ENCODE results near the gene TMEM237.
"Not testable (repeated sequence)": the region's sequence is repeated elsewhere in the genome, so short reads cannot be mapped to it uniquely, and the experiment has no call there.

Gene TMEM237, protein sequence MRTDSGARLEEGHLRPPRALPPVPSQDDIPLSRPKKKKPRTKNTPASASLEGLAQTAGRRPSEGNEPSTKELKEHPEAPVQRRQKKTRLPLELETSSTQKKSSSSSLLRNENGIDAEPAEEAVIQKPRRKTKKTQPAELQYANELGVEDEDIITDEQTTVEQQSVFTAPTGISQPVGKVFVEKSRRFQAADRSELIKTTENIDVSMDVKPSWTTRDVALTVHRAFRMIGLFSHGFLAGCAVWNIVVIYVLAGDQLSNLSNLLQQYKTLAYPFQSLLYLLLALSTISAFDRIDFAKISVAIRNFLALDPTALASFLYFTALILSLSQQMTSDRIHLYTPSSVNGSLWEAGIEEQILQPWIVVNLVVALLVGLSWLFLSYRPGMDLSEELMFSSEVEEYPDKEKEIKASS

DNA sequence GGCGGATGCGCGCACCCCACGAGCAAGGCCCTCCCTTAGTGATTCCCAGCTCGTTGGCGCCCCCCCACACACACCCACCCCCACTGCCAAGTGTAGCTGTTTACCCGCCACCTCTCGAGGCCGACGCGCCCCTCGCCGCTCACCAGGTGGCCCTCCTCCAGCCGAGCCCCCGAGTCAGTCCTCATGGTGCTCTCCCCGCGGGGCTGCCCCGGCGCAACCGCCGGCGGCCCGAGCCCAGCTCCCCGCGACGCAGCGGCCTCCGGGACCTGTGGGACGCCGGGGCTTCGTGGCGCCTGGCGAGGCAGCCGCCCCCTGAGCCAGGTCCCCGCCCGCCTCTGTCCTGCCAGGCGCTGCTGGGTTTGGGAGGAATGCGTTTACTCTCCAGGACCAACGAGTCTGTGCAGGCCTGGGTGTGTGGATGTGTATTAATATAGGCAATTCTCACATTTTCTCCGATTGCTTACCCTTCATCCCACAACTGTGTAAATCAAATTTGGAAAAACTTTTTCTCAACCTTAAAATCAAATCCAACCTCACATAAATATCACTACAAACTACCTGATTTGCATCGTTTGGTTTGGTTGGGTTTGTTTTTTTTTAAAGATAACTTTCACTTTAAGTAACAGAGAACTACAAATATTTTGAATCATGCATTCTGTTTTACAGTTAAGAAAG is at the start of gene TMEM237:
TMEM237 (minus strand) TSS at position 288 of the 675 bp plus-strand sequence; CDS start at position 185, 103 bp downstream.
- peak; percentile 53 for DNase-seq

DNA sequence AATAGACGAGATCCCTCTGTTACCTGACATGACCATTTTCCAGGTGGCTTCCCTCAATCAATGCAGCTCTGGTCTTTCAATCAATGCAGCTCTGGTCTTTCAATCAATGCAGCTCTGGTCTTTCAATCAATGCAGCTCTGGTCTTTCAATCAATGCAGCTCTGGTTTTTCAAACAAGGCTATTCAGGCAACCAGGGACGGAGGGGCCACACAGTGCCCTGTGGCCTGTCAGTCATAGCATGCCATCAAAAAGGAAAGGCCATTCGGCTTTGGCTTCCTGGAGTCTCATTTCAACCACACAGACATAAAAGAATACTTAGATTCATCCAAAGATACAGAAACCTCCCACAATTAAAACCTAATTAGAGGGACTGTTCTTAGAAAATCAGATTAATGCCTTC is 41.9 kb upstream of the TMEM237 start:
- no peak for DNase-seq

DNA sequence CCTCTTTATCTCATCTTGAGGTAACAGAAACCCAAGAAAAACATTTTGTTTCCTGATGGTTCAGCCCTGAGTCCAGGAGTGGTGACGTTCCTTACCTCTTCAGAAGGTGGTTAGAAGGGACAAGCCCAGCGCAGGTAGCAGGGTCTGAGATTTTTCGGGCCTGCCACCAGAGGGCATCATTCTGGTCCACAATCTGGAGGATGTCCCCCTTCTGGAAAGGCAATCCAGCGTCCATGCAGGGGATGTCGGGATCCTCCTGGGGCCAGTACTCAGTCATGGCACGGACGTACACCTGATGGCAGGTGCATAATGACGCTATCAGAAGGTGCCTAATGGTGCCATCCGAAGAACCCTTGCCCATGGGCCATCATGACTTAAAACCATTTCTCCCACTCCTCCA is 37.4 kb upstream of the TMEM237 start:
- DNase-seq: no peak

DNA sequence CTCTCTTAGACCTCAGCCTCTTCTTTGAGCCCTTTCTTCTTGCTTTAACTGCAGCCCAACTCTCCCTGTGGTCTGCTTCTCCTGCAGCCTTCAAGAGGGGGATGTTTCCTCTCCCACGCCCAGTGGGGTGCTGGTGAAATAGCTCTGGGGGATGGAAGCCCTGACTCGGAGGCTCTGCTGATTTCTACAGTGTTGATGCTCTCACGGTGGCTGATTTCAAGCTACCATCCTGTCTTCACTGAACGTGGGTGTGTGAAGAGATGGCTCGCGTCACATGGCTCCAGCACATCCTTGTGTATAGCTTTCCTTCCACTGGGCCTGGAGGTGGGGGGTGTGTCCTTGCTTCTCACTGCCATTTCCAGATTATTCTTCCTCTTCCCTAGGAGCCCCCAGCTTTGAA is 35.1 kb upstream of the TMEM237 start:
- no peak for DNase-seq

DNA sequence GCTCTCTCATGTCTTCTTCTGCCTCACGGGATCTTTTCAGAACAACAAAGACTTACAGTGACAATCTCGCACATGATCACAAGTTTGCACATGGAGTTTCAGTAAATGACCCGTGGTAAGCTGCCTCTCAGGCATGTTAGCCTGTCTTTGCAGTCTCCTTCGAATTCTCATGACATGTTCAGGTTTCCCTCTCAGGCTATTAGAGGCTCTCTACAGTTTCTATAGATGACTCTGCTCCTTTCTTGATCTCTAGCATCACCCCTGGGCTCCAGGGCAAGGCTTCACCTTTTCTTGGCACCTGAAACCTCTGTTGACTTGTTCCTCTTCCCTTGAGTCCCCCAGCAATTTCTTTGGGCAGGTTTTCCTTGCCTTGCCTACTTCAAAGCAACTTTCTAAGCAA is 32.2 kb upstream of the TMEM237 start:
- no peak for DNase-seq

DNA sequence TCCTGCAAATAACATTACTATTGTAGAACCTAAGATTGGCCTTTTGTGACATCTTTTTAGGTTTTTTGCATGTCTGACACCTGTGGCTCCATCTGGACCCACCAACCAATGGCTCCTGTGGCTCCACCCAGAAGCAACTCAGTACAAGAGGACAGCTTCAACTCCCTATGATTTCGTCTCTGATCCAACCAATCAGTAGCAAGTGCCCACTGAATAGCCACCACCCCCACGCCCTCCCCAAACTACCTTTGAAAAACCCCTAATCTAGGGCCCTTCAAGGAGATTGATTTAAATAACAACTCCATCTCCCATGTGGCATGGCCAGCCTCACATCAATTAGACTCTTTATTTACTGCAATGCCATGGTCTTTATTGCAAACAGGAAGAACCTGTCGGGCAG is 31.5 kb upstream of the TMEM237 start:
- DNase-seq: no peak

DNA sequence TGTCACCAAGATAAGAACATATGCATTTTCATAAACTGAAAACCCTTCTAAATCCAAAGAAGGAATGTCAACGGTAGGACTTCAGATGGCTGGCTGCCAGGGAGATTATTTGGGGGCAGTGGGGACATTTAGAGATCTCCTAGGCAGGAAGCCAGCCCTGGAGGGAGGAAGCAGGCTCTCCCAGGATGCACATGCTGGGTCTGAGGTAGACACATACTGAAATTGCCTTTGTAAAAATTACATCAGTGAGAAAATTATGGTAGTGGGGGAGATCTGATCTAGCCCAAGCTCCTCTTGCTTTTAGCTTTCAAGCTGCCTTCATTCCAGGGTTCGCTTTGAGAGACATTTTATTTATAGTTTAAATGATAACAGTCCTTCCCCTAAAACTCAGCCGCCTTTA is 31.0 kb upstream of the TMEM237 start:
- DNase-seq: no peak

DNA sequence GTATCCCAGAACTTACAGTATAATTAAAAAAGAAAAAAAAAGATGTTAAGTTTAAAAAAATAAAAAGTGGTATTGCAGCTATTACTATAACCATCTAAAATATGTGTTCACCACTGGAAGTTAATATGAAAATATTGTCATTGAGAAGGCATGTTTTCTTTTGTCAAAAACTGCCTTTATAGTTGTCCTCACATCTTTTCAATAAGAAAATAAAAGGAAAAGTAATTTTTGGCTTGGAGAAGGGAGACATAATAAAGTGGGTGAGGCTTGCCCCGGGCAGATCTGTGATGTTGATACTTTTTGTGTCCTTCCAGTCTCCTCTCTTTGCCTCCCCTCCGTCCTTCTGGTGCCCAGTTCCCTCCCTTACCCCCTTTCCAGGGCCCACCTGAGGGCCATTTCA is 30.2 kb upstream of the TMEM237 start:
- no peak for DNase-seq

DNA sequence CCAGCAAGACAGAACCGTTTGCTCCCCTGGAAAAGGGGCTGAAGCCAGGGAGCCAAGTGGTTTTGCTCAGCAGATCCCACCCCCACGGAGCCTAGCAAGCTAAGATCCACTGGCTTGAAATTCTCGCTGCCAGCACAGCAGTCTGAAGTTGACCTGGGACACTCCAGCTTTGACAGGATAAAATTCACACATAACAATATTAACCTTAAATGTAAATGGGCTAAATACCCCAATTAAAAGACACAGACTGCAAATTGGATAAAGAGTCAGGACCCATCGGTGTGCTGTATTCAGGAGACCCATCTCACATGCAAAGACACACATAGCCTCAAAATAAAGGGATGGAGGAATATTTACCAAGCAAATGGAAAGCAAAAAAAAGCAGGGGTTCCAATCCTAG is 27.9 kb upstream of the TMEM237 start:
- not testable (repeated sequence) for DNase-seq

DNA sequence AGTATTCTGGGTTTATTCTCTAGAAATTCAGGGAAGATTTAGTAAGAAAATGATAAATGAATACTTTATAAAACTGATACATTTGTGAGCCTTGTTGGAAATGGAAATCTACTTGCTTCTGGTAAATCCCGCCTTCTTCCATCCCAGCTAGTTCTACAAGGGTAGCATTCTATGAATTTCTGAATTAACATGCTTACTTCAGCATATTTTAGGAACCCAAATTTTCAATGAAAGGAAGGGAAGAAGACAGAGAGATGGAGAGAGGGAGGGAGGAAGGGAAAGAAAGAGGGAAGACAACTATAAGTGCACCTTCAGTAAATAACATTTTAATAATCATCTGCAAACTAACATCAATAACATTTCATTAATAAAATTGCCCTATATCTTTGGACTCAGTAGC is 26.6 kb upstream of the TMEM237 start:
- DNase-seq: no peak

DNA sequence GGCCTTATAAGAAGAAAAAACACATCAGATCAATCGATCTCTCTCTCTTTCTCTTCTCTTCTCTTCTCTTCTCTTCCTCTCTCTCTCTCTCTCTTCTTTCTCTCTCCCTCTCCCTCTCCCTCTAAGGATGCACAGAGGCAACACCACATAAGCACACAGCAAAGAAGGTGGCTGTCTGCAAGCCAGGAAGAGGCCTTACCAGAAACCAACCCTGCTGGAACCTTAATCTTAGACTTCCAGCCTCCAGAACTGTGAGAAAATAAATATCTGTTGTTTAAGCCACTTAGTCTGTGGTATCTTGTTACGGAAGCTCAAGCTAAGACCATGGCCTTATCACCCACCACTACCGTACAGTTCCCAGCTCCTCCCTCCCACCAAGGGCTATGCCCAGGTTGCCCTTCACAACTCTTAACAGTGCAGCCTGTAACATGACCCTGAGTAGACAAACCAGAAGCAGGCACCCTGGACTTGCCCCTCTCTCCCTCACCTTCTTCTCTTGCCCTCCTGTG is 25.2 kb upstream of the TMEM237 start:
- DNase-seq: no peak

DNA sequence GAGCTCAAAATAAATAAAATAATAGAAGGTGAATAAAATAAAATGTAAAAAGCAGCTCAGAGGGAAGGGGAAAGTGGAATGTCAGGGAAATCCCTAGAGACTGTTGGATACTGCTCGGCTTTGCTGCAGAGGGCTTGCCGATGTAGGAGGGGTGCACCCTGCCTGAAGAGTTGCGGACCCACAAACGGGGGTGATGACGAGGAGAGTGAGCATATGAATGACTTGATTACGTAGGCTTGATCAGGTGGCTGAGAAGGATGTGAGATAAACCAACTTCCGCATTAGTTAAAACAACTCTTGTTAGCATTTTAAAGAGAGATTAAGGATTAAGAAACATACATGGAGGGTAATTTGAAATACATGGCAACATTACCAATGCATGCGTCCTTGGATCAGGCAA is 21.0 kb upstream of the TMEM237 start:
- DNase-seq: no peak

DNA sequence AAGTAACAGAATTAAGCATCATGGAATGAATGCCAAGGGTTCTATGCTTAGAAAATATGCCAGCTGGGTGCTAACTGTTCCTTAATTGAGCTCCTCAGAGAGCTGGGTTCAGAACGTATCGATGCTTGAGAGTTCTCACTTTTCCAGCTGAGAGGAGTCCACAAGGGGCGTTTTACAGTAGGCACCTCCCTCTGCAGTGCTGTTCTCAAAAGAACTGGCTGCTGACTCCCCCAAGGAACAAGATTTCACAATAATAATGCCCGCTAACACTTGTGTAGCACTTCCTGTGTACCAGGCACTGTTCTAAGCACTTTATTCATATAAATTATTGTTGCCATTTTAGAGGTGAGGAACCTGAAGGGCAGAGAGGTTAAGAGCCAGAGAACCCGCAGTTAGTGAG is 18.1 kb upstream of the TMEM237 start:
- no peak for DNase-seq

DNA sequence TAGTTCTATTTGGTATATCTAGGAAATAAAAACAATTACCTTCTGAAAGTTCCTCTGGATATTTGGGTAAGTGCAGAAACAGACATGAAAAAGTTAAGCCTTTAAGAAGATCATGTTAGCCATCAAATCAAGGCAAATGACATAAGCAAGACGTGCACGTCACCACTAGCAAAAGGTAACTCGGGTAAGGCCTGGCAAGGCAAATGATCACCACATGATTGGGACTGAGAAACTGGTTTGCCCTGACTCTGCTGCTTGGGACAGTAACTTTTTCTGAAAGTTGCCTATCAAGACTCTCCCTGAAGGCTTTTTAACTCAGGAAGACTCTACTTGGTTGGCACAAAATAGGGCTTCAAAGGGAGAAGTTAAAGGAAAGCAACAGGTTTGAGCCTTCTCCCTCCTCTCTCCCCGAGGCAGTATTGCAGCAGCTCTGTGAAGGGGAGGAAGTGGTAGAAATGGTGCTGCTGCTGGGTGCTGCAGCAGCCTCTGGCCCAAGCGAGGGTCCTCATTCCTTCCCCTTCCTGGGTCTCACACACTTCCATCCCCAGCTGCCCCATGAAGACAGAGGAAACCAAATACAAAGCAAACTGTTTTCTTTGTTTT is 17.1 kb upstream of the TMEM237 start:
- no peak for DNase-seq

DNA sequence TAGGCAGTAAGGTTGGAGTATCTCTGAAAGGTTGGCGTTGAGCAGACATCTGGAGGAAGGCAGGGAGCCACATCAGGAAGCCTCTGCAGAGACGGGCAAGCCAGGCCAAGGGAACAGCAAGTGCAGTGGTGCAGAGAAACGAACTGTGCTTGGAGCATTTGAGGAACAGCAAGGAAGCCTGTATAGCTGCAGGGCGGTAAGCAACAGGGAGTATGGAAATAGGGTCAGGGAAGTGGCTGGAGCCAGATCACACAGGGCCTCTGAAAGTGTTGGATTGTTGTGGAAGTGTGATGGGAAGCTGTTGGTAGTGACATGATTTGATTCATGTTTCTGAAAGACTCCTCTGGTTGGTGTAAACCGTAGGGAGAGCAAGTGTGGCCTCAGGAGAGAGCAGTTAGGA is 13.4 kb upstream of the TMEM237 start:
- DNase-seq: no peak

DNA sequence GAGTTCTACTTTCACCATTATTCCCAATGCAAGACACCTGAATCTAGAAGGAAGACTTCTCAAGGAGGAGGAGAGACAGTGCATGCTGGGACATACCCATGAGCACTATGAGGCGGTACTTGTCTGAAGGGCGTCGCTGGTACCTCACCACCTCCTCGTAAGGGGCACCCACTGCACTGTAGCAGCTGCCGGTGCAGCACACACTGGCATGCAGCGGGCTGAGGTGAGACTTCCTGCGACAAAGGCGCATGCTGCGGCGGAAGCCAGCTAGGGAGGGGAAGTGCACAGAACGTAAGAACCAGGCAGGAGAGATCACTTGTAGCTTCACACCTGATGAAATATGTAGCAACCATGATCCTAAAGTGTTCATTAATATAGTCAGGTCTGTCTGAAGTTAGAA is 12.8 kb upstream of the TMEM237 start:
- no peak for DNase-seq

DNA sequence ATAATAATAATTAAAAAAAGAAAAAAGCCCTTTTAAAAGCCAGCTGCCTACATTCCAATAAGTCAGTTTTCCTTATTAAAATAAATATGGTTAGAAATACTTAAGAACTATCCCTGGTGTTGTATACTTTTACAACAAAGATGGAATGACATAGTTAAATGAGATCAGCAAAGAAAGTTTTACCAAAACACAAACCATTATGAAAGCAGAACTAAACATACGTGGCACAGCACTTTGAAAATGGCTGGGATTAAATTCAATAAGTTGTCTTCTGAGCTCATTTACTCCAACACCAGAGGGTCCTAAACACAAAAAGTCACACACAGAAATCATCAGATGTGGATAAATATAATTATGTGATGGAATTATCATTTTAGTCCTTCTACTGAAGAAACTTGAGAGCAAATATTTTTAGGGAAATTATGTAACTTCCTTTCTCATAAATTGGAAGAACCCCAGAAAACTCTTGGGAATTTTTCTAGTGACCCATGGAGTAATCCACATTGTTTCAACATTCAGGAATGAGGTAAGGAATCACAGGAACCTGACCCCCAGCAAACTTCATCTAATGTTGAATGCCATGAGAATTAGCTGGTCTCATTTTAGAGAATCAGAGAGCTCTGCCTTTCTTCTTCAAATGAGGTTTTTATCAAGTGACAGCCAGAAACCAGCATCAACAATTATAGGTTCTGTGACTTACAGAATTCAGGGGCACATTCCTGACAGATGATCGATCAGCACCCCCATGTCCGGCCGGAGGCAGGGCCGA is 11.5 kb upstream of the TMEM237 start:
- no peak for DNase-seq

DNA sequence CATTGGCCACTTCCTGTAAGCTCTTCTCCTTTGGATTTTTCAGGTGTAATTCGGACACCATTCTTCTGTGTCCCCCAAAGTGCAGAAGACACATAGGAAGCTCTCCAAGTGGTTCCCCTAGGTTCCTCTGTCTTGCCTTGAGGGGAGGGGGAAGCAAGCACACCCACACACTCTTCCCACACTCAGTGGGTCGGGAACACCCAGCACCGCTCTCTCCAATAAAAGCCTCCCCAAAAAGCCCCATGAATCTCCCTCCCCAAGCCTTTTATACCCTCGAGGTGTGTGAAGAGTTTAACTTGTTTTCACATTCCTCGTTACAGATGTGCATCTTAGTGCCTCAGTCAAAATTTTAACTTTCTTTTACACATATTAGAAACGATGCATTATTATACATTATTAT is 9.9 kb upstream of the TMEM237 start:
- no peak for DNase-seq

DNA sequence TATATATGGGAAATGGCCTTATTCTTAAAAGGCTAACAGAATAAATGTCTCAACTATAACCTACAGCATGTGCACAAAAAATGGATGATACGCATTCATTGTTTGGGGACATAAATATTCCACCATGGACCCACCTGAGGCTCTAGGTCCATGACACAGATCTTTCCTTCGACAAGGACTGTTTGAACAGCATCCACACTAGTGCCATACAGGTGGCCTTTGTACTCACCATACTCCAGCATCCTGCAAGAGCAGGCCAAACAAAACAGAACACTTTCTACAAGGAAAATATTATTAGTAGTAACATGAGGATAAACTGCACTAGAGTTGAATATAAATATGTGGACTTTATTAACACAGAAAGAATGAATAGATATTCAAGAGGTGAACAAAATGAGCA is 6.1 kb upstream of the TMEM237 start:
- DNase-seq: no peak

DNA sequence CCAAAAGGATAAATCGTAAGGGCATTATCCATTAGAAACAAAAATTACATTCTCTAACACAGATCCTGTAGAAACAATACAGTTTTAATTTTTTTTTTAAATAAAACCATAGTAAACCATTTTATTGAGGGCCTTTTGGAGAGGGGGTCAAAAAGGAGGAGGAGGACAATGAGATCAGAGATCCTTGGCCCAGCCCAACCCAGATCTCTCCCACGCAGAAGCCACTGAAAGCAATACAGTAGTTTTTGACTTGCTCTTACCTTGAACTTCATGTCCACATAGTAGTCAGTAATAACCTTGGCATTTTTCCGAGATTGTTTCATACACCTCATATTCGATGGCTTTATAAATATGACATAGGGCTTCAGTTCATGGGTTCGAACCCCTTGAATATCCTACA is 4.1 kb upstream of the TMEM237 start:
- no peak for DNase-seq

DNA sequence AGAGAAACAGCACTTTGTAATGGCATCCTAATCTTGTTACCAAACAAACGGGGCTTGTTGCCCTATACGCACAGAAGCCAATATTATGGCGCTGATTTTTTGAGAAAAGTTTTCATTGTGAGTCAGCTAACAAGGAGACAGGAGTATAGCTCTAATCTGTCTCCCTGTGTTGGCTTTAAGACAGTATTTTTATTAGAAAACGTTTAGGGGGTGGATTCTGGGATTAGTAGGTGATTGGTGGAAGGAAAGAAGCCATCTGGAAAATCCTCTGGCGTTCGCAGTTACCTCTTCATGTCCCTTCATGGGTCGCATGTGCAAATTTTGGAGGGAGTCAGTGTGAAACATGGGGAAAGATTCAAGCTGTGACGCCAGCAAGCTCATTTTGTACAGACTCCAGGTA is 698 bp upstream of the TMEM237 start:
- DNase-seq: no peak

DNA sequence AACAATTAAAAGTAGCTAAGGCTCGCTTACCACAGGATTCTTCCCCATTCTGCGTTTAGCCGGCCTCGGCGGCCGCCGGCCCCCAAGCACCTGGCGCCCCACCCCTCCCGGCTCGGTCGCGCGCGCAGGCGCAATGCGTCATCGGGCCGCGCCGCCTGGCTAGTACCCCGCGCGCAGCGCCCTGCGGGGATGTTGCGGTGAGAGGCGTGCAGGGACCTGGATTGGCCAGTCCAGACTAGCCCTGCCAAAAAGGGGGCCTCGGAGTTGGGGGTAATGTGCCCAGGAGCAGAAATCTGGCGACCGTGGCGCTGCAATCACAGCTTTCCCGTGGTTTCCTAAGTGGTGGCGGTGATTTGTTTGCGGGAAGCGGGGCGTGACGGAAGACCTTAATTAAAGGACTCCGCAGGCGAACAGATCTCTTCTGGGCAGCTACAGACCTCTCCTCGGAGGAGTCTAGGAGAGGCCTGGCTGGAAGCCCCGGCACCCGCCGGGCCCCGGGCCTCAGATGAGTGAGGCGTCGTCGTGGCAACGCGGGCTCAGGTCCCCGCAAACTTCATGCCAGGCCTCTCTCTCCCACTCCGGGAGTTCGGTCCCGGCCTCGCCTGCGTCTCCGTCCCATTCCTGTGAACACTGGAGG is 606 bp downstream of the TMEM237 start:
- DNase-seq: peak; percentile 75

DNA sequence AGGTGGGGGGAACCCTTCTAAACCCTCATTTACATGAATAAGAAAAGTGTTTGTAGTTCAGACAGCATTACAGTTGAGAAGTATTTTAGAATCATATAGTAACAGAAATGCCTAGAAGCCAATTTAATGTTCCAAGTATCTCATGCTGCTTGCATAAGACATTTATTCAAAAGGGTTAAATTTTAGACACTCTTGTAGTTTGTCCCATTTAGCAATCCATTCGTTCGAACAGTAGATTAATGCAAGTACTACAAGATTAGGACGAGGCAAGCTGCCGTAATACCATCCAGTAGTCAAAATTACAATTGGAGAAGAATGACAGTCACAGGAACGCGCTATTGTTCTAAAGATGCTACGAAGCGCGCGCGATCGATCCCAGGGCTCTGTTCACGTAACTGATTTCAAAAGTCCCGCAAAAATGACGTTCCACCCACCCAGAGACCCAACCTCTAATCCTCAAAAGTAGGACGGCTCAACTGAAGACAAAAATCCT is 1.2 kb downstream of the TMEM237 start:
- DNase-seq: no peak

All from NK-92 treated with Interleukin-12 subunit alpha and Interleukin-12 subunit beta, amount 100 ng/mL, for 24 hours (cell line).